Transverse colon (tissue), 4 donors: ENCODE results near the gene IMMP2L. TPM values are rescaled to one million over a fixed set of nuclear protein-coding genes. Genes with fewer than 3 reads are reported as not detected.

ENCODE experiments used
- DNase-seq: peaks from one replicate; pipeline ENCODE4 v3.0.0-alpha.2; 2019
- H3K27ac ChIP-seq, 4 donors: fragments of 200-600 bp; sonication (generic); 2 replicates each; pipeline ENCODE4 v1.5.1; 2016 to 2018; ENCODE audit warnings: inconsistent platforms in 4 of 4
- H3K27me3 ChIP-seq: fragments of 200-600 bp; sonication (generic); 2 replicates; pipeline ENCODE4 v1.5.1; 2017; ENCODE audit warnings: inconsistent platforms
- H3K36me3 ChIP-seq, 4 donors: fragments of 200-600 bp; sonication (generic); 2 replicates each; pipeline ENCODE4 v1.5.1; 2017 to 2019; ENCODE audit warnings: inconsistent platforms in 4 of 4
- H3K4me1 ChIP-seq, 4 donors: fragments of 200-600 bp; sonication (generic); 2 replicates each; pipeline ENCODE4 v1.5.1; 2017 to 2020; ENCODE audit warnings: inconsistent platforms in 4 of 4
- H3K4me3 ChIP-seq, 4 donors: fragments of 200-600 bp; sonication (generic); 1 replicate in 1 of 4; 2 replicates in 3 of 4; pipeline versions ENCODE4 v1.5.1 to v1.6.1; 2017 to 2019; ENCODE audit warnings: inconsistent platforms in 4 of 4
- H3K9me3 ChIP-seq, 2 donors: fragments of 200-600 bp; sonication (generic); 2 replicates each; pipeline ENCODE4 v1.5.1; 2017 to 2019; ENCODE audit warnings: inconsistent platforms in 2 of 2
- CTCF ChIP-seq, 5 experiments: fragments of 200-600 bp in 3 of 5; fragments of 450-650 bp in 2 of 5; sonication (generic) in 3 of 5; IDR thresholded peaks; 1 replicate in 2 of 5; 2 replicates in 3 of 5; pipeline ENCODE4 v1.5.1; 2016 to 2017; ENCODE audit warnings: antibody characterized with exemption in 5 of 5, inconsistent platforms in 3 of 5, mild to moderate bottlenecking in 2 of 5, moderate library complexity in 1 of 5
- EP300 ChIP-seq: sonication (generic); formaldehyde crosslinking; IDR thresholded peaks from one replicate; pipeline ENCODE4 v1.6.1; 2017; ENCODE audit warnings: antibody characterized with exemption, low read depth
- POLR2A ChIP-seq: fragments of 450-650 bp; IDR thresholded peaks from one replicate; pipeline ENCODE4 v1.6.1; 2016; ENCODE audit warnings: antibody characterized with exemption, mild to moderate bottlenecking, moderate library complexity
- POLR2AphosphoS5 ChIP-seq, 3 donors: sonication (generic); formaldehyde crosslinking; IDR thresholded peaks; one replicate each; pipeline ENCODE4 v1.6.1; 2016; ENCODE audit warnings: antibody characterized with exemption in 3 of 3
- WGBS, 2 donors: methylation state at CpG; one replicate each; pipeline ENCODE4 v1.1.5; 2018; ENCODE audit warnings: low coverage in 1 of 2; 5-methylcytosine and 5-hydroxymethylcytosine counted together
- in situ Hi-C, 4 donors: fragments of 200-750 bp; cut with MboI; loops; one replicate each; pipeline versions ENCODE4 v1.15.0 to v1.15.1; 2017; ENCODE audit warnings: low sequenced_read_pairs in 3 of 4, low pct_ligation_motif_present in 1 of 4, low pct_unique_long_range_greater_than_20kb in 1 of 4
- intact Hi-C: fragments of 100-400 bp; cut with DNase I; formaldehyde crosslinking; loops from one replicate; pipeline ENCODE4 v1.15.1; 2023; ENCODE audit warnings: low total_unique reads
- total RNA-seq, 4 donors: library from RNA; depleted of rRNA; stranded (reverse); fragments of >200 nt; gene quantifications; one replicate each; pipeline ENCODE4 v1.1.0, GENCODE V29; 2016

IMMP2L gene
- total RNA-seq, 4 donors from 2014 or later = 8.6 to 69.6 (median 10.9) TPM

DNA sequence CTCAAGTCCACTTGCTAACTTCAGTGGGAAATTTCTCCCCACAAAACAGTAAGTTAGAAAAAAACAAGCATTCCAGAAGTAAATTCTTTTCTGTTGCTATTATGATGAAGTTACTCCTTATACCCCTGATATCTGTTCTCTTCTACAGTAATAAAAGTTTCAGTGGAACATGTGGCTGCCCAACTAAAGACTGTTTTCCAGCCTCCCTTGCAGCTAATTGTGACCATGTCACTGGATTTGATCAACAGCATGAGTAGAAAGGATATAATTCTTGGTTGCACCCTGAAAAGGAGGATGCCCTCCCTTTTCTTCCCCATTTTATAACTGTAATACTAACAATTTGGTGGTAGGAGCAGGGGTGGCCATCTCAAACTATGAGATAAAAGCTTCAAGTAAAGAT, 40.6 kb downstream of the IMMP2L start:
- in situ Hi-C loops (no loop called here), intact Hi-C loops (no loop called here)
- Histone ChIP-seq H3K9me3 (no peaks in the 10 kb centered on the region), H3K27me3 (no peaks in the 10 kb centered on the region), H3K4me3 (no peak overlapping the region), H3K36me3 (no peaks in the 10 kb centered on the region), H3K27ac (no peak overlapping the region), H3K4me1 (no peaks in the 10 kb centered on the region)
- TF ChIP-seq CTCF (IDR thresholded peaks at IDR 0.05) (no peak), EP300 (no peak), POLR2A (no peak), POLR2AphosphoS5 (IDR thresholded peaks at IDR 0.05) (no peak)
- no peak for DNase-seq

DNA sequence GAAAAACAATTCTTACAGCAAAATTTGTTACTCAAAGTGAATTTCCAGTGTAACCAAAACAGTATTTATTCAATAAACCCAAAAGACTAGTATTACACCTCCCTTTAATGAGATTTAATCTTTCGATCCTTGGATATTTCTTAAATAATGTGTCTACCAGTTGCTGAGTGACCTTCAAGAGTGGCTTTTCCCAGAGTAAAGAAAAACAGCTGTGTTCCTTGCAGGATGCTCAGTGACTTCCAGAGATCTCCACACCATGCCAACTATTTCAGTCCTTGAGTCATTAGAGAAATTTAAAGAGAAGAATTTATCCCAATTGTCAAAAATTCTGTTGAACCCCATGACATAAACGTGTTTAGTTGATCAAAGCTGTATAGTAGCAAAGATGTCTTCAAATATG, 44.0 kb downstream of the IMMP2L start:
- 68 to 78% methylated on average over 2 of the region's 2 CpGs for WGBS, 2 donors
- H3K4me1 ChIP-seq = no peaks in the 10 kb centered on the region
- no peaks in the 10 kb centered on the region for H3K27me3 ChIP-seq
- no peak for DNase-seq
- no peak overlapping the region for H3K4me3 ChIP-seq
- H3K9me3 ChIP-seq = no peaks in the 10 kb centered on the region
- no peak for TF ChIP-seq CTCF (IDR thresholded peaks at IDR 0.05)
- TF ChIP-seq POLR2A = no peak
- no peak for TF ChIP-seq EP300
- TF ChIP-seq POLR2AphosphoS5 (IDR thresholded peaks at IDR 0.05) = no peak
- H3K36me3 ChIP-seq = no peaks in the 10 kb centered on the region
- H3K27ac ChIP-seq = no peak overlapping the region
- intact Hi-C loops = no loop called here
- in situ Hi-C loops = no loop called here

DNA sequence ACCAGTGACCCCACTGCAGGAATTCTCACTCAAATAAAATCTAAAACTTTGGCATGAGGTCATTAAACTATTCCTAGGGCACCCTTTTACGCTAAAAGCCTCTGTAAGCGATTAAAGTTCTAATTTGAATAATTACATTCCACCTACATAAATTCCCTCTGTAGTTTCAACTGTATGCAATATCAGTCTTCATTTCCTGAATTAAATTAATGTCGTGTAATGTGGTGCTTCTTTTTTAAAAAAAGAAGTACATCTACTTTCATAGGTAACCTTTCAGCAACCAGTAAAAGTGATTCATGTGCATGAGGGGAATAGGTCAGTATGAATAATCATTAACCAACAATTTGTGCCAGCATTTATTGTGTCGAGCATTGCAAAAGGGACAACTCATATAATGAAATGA, 44.7 kb downstream of the IMMP2L start:
- H3K36me3 ChIP-seq = no peaks in the 10 kb centered on the region
- intact Hi-C loops = no loop called here
- TF ChIP-seq CTCF (IDR thresholded peaks at IDR 0.05) (no peak), POLR2AphosphoS5 (IDR thresholded peaks at IDR 0.05) (no peak), POLR2A (no peak), EP300 (no peak)
- in situ Hi-C loops = no loop called here
- no peaks in the 10 kb centered on the region for H3K27me3 ChIP-seq
- no peak overlapping the region for H3K4me3 ChIP-seq
- no peak overlapping the region for H3K27ac ChIP-seq
- DNase-seq = no peak
- WGBS, 2 donors = 78 to 79% methylated on average over 4 of the region's 4 CpGs
- no peaks in the 10 kb centered on the region for H3K9me3 ChIP-seq
- H3K4me1 ChIP-seq = no peaks in the 10 kb centered on the region

DNA sequence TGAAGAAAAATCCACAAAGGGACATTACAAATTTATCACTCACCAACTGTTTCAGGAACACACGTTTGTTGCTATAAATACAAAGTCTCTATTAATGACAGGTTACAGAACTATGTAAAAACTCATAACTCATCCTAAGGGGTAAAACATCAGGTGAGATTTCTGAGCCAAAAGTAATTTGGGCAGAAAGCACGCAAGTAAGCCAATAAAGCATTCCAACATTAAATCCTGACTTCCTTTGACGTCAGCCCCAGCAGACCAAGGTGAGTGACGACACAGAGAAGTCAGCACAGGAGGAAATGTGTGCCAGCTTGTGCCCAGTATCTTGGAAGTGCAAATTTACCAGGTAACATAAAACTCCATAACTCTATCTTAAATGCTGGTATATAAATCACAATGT, 45.7 kb downstream of the IMMP2L start:
- TF ChIP-seq POLR2AphosphoS5 (IDR thresholded peaks at IDR 0.05) = no peak
- no peak for TF ChIP-seq EP300
- TF ChIP-seq CTCF (IDR thresholded peaks at IDR 0.05) = no peak
- TF ChIP-seq POLR2A = no peak
- DNase-seq = no peak
- WGBS, 2 donors = 41 to 67% methylated on average over 4 of the region's 4 CpGs
- in situ Hi-C loops (no loop called here), intact Hi-C loops (no loop called here)
- no peaks in the 10 kb centered on the region for H3K9me3 ChIP-seq
- no peak overlapping the region for H3K27ac ChIP-seq
- no peaks in the 10 kb centered on the region for H3K4me1 ChIP-seq
- no peak overlapping the region for H3K4me3 ChIP-seq
- H3K27me3 ChIP-seq = no peaks in the 10 kb centered on the region
- H3K36me3 ChIP-seq = no peaks in the 10 kb centered on the region
